ENCODE results near the gene SSBP2.

DNA sequence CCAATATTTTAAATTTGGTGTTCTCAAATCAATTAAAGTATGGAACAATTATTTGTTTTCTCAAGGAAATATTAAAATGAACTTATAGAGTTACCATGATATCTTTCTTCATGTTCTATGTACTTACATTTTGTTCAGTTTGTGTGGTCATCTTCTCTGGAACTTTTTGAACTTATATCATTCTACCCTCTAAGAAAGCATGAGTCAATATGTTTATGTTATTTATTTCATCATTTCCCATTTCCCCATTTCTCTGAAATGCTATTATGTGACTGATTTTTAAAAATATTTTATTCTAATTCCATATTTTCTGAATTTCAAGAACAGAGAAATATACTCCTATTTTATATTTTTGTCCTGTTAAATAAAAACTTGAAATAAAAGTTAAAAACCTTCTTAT, 233.4 kb downstream of the SSBP2 start:
- TF ChIP-seq POLR2AphosphoS5 (IDR thresholded peaks at IDR 0.05; ENCODE audit: low read depth, low read length), result no peak
- no peak for TF ChIP-seq POLR2A (IDR thresholded peaks at IDR 0.05; ENCODE audit: low read depth, low read length)
- no peak for TF ChIP-seq TAF1 (IDR thresholded peaks at IDR 0.05; ENCODE audit: borderline replicate concordance, low read depth, low read length)

Data from GM12892 (cell line).